LNCaP clone FGC (cell line): ENCODE data around the gene ESAM.

ENCODE experiments used
- DNase-seq: peaks from one replicate; pipeline ENCODE4 v3.0.0-alpha.2; 2011; ENCODE audit warnings: low read depth
- H3K4me3 ChIP-seq: 2 replicates; pipeline ENCODE4 v1.5.1; 2011; ENCODE audit warnings: mild to moderate bottlenecking, low read depth, low read length, control low read depth
- TF ChIP-seq, protein P1 (sequence below): IDR thresholded peaks from 2 replicates; pipeline ENCODE4 v1.5.1; 2012; ENCODE audit warnings: mild to moderate bottlenecking; ENCODE audit not compliant: control insufficient read depth, insufficient read depth; ENCODE audit errors: extremely low read depth

ESAM gene

DNA sequence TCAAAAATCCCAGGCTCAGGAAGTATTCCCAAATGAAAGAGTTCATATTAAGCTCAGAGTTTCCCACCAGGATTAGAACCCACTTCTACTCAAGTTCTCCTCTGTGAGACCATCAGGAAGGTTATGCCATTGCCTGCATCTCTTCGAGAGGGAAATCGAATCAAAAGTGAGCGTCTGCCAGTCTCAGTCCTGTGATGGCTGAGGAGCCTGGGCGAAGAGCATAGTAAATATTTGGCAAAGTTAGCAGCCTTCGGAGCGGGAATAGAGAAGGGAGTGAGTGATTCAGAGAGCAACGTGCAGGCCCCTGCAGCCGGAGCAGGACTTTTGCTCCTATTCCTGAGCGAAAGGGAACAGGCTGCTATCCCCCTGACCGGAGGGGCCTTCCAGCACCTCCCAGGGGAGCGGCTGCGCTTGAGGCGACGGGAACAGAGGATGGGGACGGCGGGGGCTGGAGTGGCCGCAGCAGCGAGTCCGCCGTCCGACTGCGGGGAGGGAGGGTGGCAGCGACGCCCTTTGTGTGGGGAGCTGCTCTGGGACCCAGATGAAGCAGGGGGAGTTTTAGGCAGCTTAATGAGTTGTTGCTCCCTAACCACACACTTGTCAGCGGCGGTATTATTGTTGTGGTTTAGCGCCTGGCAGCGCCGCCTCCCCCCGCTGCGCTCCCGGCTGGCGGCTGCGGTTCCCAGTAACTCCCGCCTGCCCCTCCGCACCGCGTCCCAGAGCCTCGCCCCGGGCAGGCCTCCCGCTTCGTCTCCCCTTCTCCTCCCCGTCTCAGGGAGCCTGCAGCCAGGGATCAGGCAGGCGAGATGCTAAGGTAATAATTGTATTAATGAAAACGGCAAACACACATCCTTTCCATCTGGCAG, 44.1 kb downstream of the ESAM start:
- no peak overlapping the region for H3K4me3 ChIP-seq
- DNase-seq: no peak

DNA sequence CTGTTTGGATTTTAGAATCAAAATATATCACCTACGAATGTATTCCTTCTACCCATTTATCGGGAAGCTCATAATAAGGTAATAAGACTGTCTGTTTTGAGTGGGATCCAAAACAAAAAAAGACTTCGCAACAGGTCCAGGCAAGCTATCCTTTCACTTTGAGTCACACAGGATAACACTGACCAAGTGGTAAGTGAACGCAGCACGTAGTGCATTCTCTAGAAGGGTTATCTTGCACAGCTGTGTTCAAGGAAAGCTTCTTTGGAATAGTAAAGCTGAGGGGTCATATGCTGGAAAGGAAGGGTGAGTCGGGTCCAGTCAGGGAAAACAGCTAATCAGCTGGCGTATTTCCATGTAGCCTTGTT, 44.7 kb downstream of the ESAM start:
- no peak for DNase-seq
- H3K4me3 ChIP-seq: no peak overlapping the region
- TF ChIP-seq, protein P1, sequence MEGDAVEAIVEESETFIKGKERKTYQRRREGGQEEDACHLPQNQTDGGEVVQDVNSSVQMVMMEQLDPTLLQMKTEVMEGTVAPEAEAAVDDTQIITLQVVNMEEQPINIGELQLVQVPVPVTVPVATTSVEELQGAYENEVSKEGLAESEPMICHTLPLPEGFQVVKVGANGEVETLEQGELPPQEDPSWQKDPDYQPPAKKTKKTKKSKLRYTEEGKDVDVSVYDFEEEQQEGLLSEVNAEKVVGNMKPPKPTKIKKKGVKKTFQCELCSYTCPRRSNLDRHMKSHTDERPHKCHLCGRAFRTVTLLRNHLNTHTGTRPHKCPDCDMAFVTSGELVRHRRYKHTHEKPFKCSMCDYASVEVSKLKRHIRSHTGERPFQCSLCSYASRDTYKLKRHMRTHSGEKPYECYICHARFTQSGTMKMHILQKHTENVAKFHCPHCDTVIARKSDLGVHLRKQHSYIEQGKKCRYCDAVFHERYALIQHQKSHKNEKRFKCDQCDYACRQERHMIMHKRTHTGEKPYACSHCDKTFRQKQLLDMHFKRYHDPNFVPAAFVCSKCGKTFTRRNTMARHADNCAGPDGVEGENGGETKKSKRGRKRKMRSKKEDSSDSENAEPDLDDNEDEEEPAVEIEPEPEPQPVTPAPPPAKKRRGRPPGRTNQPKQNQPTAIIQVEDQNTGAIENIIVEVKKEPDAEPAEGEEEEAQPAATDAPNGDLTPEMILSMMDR: no peak

More for the DNA sequence above, 44.1 kb downstream of the ESAM start:
- TF ChIP-seq, protein P1: no peak

DNA sequence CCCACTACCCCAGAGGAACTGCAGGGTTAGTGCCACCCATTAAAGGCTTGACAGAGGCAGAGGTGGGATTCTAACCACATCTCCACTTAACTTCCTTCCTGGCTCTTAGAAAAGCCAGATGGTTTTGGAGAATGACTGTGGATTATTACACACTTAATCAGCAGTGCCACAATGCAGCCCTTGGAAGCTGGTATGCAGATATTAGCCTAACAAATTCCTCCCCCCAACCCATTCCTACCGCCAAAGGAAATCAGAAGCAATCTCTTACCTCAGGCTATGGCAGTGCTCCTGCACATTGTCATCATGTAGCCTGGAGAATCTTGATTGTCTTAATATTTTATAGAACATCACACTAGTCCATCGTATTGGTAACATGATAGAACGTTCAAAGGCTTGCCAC, 45.5 kb downstream of the ESAM start:
- TF ChIP-seq, protein P1: no peak
- H3K4me3 ChIP-seq: no peak overlapping the region
- no peak for DNase-seq

DNA sequence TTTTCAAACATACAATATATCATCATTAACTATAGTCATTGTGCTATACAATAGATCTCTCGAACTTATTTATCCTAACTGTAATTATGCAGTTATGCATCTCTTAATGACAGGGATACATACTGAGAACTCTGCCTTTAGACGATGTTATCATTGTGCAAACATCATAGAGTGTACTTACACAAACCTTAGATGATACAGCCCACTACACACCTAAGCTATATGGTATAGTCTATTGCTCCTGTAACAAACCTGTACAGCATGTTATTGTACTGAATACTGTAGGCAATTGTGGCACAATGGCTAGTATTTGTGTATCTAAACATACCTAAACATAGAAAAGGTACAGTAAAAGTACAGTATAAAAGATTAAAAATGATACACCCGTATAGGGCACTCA, 49.7 kb downstream of the ESAM start:
- no peak overlapping the region for H3K4me3 ChIP-seq
- no peak for DNase-seq
- TF ChIP-seq, protein P1: no peak

DNA sequence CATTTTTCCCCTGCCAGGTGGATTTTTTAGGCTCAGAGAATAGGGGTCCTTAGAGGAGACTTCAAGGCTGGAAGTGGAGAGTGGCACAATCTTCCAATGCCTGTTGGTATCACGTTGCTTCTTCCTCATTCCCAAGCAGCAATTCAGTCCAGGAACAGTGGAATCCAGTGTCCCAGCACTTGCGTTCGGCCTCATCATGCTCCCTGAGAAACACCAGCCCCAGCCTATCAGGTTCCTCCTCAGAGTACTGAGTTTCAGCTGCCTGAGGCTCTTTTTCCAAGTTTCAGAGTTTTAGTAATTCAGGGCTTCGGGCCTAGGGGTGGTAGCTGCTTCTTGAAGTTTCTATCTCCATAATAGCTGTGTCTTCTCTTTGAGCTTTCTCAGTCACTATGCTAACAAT, 54.3 kb downstream of the ESAM start:
- H3K4me3 ChIP-seq: no peak overlapping the region
- no peak for DNase-seq
- TF ChIP-seq, protein P1: no peak
